GM19043 (cell line): ENCODE data around the gene SLC1A3.

Experiments
- ATAC-seq: cut with Tn5 transposase; IDR thresholded peaks from one replicate; pipeline ENCODE4 v1.9.1; 2021; ENCODE audit warnings: low read depth; ENCODE audit not compliant: unreplicated experiment

The SLC1A3 gene

GRCh38 chr5:36654564-36654963 is 48.2 kb downstream of the SLC1A3 start:
- ATAC-seq = no peak

GRCh38 chr5:36655161-36655560 is 48.8 kb downstream of the SLC1A3 start:
- no peak for ATAC-seq

- ATAC-seq = no peak
Measured at GRCh38 chr5:36656556-36656955, 50.1 kb downstream of the SLC1A3 start.

- ATAC-seq = no peak
Measured at GRCh38 chr5:36657563-36657995, 51.2 kb downstream of the SLC1A3 start.

GRCh38 chr5:36658038-36658756 is 51.8 kb downstream of the SLC1A3 start:
- no peak for ATAC-seq

GRCh38 chr5:36659411-36659810 is 53.0 kb downstream of the SLC1A3 start:
- ATAC-seq = no peak

GRCh38 chr5:36660397-36661049 is 54.1 kb downstream of the SLC1A3 start:
- ATAC-seq = no peak

- no peak for ATAC-seq
Measured at GRCh38 chr5:36661456-36662220, 55.2 kb downstream of the SLC1A3 start.

GRCh38 chr5:36662291-36662851 is 56.0 kb downstream of the SLC1A3 start:
- no peak for ATAC-seq

GRCh38 chr5:36664766-36665165 is 58.4 kb downstream of the SLC1A3 start:
- ATAC-seq = no peak

GRCh38 chr5:36665628-36666027 is 59.2 kb downstream of the SLC1A3 start:
- no peak for ATAC-seq

GRCh38 chr5:36666274-36666673 is 59.9 kb downstream of the SLC1A3 start:
- no peak for ATAC-seq

- no peak for ATAC-seq
Measured at GRCh38 chr5:36666986-36667385, 60.6 kb downstream of the SLC1A3 start.

- no peak for ATAC-seq
Measured at GRCh38 chr5:36667824-36668223, 61.4 kb downstream of the SLC1A3 start.

- no peak for ATAC-seq
Measured at GRCh38 chr5:36669015-36669651, 62.7 kb downstream of the SLC1A3 start.

- ATAC-seq = no peak
Measured at GRCh38 chr5:36670548-36670947, 64.1 kb downstream of the SLC1A3 start.

GRCh38 chr5:36675282-36675681 is 68.9 kb downstream of the SLC1A3 start:
- no peak for ATAC-seq

GRCh38 chr5:36679221-36679989 is 73.0 kb downstream of the SLC1A3 start:
- no peak for ATAC-seq

- ATAC-seq = no peak
Measured at GRCh38 chr5:36680066-36680465, 73.7 kb downstream of the SLC1A3 start.

GRCh38 chr5:36681711-36682110 is 75.3 kb downstream of the SLC1A3 start:
- ATAC-seq = no peak
